ENCODE data around the gene SLC25A21.

SLC25A21 gene

DNA sequence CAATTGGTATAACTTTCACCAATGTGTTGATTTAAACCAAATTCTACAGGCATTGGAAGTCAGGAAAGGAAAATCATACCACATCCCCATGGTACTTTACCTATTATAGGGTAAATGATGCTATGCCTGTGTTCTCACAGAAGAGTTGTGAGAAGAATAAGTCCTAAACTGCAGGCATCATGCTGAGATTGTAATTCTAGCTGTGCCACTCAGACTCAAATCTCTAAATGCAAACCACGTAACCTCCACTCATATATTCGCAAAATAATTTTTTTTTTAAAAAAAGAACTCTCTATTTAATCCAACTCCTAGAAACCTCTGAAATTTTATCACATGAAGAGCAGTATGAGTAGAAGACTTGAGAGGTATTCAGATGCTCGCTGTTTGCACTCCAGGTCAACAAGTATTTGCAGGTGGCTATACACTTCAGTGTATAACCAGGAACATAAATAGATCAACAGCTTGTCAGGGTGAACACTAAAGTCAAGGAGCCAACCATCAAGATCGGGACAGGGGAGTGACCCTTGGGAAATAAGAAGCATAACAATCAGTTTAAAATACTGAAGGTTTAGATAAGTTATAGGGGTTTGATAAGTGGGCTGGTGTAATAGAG is 110.1 kb downstream of the SLC25A21 start:
- DNase-seq (ENCODE audit: low spot score): no peak
- in situ Hi-C loops (cut with MboI; ENCODE audit: low pct_unique_long_range_greater_than_20kb, low sequenced_read_pairs, unreplicated experiment): no loop called here
- TF ChIP-seq CTCF (IDR thresholded peaks at IDR 0.05; ENCODE audit: extremely low read depth, insufficient read depth, missing control alignments): no peak

DNA sequence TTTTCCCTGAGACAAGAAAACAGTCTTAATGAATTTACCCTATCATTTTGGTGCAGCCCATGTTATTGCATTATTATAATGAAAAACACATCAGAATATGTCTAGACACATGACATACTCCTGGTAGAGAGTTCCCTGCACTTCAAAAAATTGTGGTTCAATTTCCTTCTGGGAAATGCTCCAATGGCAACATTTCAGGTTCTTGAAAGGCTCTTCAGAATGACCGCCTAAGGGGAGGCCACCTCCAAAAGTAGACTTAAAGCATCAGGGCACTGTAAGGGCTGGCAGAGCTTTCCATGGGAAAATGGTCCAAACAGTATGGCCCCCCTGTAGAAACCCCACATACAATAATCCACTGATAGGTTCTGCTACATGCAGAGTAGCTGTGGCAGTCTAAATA is 110.7 kb downstream of the SLC25A21 start:
- in situ Hi-C loops (cut with MboI; ENCODE audit: low pct_unique_long_range_greater_than_20kb, low sequenced_read_pairs, unreplicated experiment): no loop called here
- no peak for DNase-seq (ENCODE audit: low spot score)
- TF ChIP-seq CTCF (IDR thresholded peaks at IDR 0.05; ENCODE audit: extremely low read depth, insufficient read depth, missing control alignments): no peak

DNA sequence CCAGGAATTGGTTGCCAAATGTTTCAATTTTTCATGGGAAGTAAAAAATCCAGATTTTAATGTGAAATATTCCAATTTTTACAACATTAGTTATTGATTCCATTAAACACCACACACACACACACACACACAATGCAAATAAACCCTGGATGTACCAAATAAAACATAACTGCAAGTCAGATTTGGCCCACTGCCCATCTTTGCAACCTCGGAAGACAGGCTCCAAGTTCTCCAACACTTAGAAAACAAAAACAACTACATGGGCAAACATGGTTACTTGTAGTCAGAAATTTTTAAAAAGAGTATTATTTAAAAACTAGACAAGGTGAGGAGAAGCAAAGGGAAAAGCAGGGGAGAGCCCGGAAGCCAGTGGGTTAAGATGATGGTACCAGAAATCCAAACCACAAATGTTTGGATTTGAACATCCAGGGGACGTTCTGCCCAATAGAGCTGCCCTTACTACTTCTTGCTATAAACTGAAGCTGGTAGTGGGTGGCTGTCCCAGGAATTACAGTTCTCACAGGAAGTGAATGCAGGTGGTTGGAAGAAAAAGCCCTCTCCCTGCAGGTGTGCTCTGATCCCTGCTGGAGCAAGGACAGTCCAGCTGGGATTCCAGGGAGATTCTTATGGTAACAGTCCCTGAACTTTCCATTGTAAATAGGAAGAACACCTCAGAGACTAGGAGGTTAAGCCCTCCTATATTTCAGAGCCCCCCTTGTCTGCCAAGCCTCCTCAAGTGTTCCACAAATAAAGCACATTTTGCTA is 111.7 kb downstream of the SLC25A21 start:
- no peak for TF ChIP-seq CTCF (IDR thresholded peaks at IDR 0.05; ENCODE audit: extremely low read depth, insufficient read depth, missing control alignments)
- no peak for DNase-seq (ENCODE audit: low spot score)
- in situ Hi-C loops (cut with MboI; ENCODE audit: low pct_unique_long_range_greater_than_20kb, low sequenced_read_pairs, unreplicated experiment): no loop called here

DNA sequence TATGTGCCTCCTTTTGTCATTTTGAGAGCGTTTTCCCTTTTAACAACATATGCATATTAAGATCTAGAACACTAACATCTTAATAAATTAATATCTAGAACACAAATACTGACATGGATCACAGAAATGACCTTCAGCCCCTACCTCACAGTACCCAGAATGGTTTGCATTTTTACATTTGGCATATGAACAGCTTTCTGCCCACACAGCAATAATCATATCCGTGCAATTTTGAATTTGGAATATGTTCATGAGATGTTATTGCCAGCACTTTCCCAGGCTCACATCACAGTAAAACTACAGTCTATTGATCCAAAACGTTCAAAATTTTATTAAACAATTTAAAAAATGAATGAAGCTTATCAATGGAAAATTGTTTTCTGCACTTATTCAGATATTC is 114.6 kb downstream of the SLC25A21 start:
- DNase-seq (ENCODE audit: low spot score): no peak
- no peak for TF ChIP-seq CTCF (IDR thresholded peaks at IDR 0.05; ENCODE audit: extremely low read depth, insufficient read depth, missing control alignments)
- in situ Hi-C loops (cut with MboI; ENCODE audit: low pct_unique_long_range_greater_than_20kb, low sequenced_read_pairs, unreplicated experiment): no loop called here

GRCh38 chr14:37056473-37056872 is 115.9 kb downstream of the SLC25A21 start:
- DNase-seq (ENCODE audit: low spot score): no peak
- TF ChIP-seq CTCF (IDR thresholded peaks at IDR 0.05; ENCODE audit: extremely low read depth, insufficient read depth, missing control alignments): no peak

DNA sequence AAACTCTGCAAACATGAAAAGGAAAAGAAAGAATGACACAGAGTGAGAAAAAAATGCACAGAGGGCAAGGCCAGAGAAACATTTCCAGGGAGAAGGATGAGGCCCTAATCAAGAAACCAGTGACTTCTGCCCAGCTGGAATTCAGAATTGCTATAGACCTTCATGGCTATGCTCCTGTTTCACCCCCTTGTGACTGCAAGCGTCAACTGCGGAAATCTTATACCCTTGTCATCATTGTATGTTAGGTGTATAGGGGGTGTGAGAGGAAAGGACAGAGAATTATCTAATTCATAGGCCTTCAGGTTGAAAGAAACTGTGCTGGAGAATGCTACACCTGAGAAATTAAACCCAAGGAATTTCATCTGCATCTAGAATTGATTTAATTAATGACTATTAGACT is 117.5 kb downstream of the SLC25A21 start:
- DNase-seq (ENCODE audit: low spot score): no peak

More at GRCh38 chr14:37056473-37056872, 115.9 kb downstream of the SLC25A21 start:
- in situ Hi-C loops (cut with MboI; ENCODE audit: low pct_unique_long_range_greater_than_20kb, low sequenced_read_pairs, unreplicated experiment): no loop called here

More for the DNA sequence above, 117.5 kb downstream of the SLC25A21 start:
- no peak for TF ChIP-seq CTCF (IDR thresholded peaks at IDR 0.05; ENCODE audit: extremely low read depth, insufficient read depth, missing control alignments)
- in situ Hi-C loops (cut with MboI; ENCODE audit: low pct_unique_long_range_greater_than_20kb, low sequenced_read_pairs, unreplicated experiment): no loop called here
